ENCODE results near the gene GIGYF1.
A peak's percentile ranks its signal among the peaks of the same experiment; 100 is the strongest.
"Not testable (repeated sequence)": the region's sequence is repeated elsewhere in the genome, so short reads cannot be mapped to it uniquely, and the experiment has no call there.

The GIGYF1 gene

DNA sequence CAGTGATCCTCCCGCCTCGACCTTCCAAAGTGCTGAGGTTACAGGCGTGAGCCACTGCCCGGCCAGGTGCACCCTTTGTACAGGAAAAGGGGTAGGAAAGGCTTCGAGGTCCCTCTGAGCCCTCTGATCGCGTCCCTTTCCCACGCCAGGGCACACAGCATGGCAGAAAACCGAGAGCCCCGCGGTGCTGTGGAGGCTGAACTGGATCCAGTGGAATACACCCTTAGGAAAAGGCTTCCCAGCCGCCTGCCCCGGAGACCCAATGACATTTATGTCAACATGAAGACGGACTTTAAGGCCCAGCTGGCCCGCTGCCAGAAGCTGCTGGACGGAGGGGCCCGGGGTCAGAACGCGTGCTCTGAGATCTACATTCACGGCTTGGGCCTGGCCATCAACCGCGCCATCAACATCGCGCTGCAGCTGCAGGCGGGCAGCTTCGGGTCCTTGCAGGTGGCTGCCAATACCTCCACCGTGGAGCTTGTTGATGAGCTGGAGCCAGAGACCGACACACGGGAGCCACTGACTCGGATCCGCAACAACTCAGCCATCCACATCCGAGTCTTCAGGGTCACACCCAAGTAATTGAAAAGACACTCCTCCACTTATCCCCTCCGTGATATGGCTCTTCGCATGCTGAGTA is 12.7 kb upstream of the GIGYF1 start:
- peak overlapping the region; percentile 87 for H3K4me3 ChIP-seq (ENCODE audit: low read depth, low read length)
- TF ChIP-seq, protein P1, sequence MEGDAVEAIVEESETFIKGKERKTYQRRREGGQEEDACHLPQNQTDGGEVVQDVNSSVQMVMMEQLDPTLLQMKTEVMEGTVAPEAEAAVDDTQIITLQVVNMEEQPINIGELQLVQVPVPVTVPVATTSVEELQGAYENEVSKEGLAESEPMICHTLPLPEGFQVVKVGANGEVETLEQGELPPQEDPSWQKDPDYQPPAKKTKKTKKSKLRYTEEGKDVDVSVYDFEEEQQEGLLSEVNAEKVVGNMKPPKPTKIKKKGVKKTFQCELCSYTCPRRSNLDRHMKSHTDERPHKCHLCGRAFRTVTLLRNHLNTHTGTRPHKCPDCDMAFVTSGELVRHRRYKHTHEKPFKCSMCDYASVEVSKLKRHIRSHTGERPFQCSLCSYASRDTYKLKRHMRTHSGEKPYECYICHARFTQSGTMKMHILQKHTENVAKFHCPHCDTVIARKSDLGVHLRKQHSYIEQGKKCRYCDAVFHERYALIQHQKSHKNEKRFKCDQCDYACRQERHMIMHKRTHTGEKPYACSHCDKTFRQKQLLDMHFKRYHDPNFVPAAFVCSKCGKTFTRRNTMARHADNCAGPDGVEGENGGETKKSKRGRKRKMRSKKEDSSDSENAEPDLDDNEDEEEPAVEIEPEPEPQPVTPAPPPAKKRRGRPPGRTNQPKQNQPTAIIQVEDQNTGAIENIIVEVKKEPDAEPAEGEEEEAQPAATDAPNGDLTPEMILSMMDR (IDR thresholded peaks at IDR 0.05; ENCODE audit: low read depth, low read length): no peak

DNA sequence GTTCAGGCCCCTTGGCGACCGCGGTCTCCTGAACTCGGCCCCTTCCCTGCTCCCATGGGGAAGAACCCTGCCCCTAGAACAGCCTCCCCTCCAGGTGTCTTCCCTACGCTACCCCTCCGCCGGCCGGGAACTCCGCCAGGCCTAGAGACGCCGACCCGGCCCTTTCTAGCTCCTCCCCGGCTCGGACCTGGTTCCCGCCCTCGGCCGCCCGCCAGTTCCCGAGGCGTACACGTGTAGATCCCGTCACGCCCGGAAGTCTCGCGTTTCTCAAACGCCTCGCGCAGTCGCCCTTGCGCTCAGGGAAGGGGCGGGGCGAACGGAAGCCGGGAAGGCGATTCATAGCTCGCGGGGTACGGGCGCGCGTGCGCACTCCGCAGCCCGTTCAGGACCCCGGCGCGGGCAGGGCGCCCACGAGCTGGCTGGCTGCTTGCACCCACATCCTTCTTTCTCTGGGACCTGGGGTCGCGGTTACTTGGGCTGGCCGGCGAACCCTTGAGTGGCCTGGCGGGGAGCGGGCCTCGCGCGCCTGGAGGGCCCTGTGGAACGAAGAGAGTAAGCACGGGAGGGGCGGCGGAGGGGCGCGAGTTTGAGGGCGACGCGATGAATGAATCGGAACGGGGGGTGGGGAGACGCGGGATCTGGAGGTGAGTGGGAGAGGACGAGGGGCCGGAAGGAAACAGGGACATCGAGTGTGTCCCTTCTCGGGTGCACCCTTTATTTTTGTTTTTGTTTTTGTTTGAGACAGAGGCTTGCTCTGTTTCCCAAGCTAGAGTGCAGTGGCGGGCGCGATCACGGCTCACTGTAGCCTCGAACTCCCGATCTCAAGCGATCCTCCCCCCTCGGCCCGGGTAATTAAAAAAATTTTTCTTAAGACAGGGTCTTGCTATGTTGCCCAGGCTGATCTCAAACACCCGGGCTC is 12.0 kb upstream of the GIGYF1 start, which contains the start of gene POP7:
POP7 (plus strand) TSS at position 369 of the 919 bp plus-strand sequence. CDS start 710 bp downstream, outside the sequence.
- TF ChIP-seq, protein P1 (IDR thresholded peaks at IDR 0.05; ENCODE audit: low read depth, low read length): no peak
- peak within 1 kb of the TSS; percentile 87 for H3K4me3 ChIP-seq (ENCODE audit: low read depth, low read length)

DNA sequence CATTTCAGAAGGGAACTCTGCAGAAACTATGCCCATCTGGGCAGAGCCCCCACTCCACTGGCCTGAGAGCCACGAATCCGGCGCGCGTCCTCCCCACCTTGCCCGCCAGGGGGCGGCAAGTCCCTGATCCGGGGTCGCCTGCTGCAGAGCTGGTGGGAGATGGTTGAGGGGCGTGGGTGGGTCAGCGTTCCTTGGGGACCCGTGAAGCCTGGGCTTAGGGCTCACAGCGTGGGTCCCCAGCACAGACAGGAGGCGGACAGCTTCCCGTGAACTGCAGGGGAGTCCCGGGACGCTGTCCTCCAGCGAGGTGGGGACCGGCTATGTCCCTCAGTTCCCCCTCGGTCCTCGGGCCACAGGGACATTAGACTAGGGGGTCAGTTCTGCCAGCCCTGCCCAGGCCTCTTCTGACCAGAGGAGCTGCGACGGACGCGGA is 11.3 kb upstream of the GIGYF1 start:
- peak overlapping the region; percentile 87 for H3K4me3 ChIP-seq (ENCODE audit: low read depth, low read length)
- TF ChIP-seq, protein P1 (IDR thresholded peaks at IDR 0.05; ENCODE audit: low read depth, low read length): peak; percentile 84

DNA sequence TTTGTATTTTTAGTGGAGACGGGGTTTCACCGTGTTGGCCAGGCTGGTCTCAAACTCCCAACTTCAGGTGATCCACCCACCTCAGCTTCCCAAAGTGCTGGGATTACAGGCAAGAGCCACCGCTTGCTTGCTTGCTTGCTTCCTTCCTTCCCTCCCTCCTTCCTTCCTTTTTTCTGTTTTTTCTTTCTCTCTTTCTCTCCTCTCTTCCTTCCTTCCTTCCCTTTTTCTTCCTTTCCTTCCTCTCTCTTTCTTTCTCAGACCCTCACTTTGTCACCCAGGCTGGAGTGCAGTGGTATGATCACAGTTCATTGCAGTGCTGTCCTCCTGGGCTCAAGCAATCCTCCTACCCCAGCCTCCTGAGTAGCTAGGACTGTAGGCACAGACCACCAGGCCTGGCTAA is 7.0 kb upstream of the GIGYF1 start:
- not testable (repeated sequence) for H3K4me3 ChIP-seq (ENCODE audit: low read depth, low read length)

DNA sequence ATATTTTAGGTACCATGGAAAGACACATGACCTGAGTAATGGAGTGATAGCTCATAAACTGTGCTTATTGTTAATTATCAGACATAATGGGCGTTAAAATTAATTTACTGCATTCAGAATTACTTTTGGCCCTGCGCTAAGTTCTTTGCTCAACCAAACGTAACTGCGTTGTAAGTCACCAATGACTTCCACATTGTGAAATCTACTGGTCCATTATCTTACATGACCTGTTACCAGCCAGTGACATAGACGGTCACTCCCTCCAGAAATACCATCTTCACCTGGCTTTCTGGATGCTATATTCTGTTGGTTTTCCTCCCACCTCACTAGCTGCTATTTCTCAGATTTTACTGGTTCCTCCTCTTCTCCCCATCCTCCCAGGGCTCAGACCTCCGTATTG is 5.0 kb upstream of the GIGYF1 start:
- H3K4me3 ChIP-seq (ENCODE audit: low read depth, low read length): no peak overlapping the region
- TF ChIP-seq, protein P1 (IDR thresholded peaks at IDR 0.05; ENCODE audit: low read depth, low read length): no peak

DNA sequence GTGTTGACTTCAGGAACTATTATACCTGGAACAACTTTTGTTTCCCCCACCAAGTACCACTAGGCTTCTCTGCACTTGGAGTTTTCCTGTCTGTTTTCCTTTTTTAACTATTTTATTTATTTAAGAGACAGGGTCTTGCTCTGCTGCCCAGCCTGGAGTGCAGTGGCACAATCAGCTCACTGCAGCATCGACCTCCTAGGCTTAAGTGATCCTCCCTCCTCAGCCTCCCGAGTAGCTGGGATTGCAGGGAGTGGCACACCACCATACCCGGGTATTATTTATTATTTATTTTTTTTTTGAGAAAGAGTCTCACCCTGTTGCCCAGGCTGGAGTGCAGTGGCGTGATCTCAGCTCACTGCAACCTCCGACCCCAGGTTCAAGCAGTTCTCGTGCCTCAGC is 2.1 kb upstream of the GIGYF1 start:
- TF ChIP-seq, protein P1 (IDR thresholded peaks at IDR 0.05; ENCODE audit: low read depth, low read length): no peak
- H3K4me3 ChIP-seq (ENCODE audit: low read depth, low read length): no peak overlapping the region

DNA sequence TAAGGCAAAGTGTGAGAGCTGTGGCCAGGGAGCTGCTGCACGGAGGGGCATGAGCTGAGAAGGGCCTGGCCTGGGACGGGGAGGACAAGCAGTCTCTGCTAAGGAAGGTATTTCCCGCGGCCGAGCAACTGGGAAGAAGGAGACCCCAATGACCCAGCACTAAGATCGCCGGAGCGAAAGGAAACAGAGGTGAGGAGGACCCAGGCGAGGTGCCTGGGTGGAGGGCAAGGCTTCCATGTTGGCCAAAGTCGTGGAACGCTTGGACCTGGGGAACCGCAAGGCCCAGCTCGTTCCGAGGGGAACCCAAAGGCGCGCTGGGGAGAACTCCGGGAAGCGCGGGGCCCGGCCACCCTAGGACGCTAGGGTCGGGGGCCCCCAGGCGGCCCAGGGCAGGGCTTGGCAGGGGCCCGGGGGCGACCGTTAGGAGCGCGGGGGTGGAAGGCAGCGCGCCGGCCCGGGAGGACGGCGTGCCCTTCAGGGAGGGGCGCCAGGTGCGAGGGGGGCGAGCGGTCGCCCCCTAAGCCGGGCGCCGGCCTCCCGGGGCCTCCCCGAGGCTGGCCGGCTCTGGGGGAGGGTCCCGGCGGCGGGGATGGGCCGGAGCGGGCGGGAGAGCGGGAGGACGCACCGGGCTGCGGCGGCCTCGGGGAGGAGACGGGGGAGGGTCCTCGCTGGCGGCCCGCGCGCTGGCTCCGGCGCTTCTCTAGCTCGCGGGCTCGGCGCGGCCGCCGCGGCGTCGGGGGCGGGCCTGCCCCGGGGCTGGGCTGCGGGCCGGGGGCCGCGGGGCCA is 545 bp downstream of the GIGYF1 start:
- H3K4me3 ChIP-seq (ENCODE audit: low read depth, low read length): peak overlapping the region; percentile 83
- TF ChIP-seq, protein P1 (IDR thresholded peaks at IDR 0.05; ENCODE audit: low read depth, low read length): no peak

Measured in WI38 (cell line).